NOMO-1 treated with dmso at 0.1 percent for 144 hours (cell line): ENCODE data around the gene ATP6V1D.
"Not testable (repeated sequence)": the region's sequence is repeated elsewhere in the genome, so short reads cannot be mapped to it uniquely, and the experiment has no call there.

ENCODE experiments used
- DNase-seq: peaks from one replicate; lab custom pipeline; 2025; ENCODE audit not compliant: unreplicated experiment; lab: John Stamatoyannopoulos, UW

Gene ATP6V1D

DNA sequence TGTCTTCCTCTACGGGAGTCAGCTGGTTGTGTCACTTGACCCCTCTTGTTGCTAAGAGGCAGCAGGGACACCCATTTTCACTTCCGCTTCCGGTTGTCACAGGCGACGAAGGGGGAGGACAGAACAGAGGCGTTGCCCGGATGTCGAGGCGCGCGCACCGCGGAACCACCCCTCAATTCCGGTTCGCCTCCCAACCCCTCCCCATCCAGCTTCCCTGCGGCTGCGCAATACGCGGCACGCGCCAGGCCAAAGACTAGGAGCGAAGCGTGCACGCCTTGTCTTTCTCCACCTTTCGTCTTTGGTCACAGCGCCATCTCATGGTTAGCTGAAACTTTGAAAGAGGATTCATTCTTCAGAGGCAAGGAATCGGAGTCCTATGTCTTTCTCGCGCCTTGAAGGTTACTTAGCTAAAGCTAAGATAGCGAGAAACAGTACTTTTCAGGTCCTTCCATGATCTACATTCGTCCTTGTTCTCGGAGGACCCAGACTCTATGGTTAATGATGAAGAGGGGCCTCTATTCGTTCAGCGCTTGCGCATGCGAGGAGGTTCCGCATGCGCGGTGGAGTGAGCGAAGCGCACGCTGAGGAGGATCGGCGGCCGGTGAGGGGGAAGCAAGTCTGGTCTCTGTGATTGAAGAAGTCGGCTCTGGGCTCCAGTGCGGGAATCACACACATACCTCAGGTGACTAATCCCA, at the start of gene ATP6V1D, which contains the start of gene EIF2S1:
ATP6V1D (minus strand) TSS at position 30 of the 695 bp plus-strand sequence. CDS start 106 bp downstream, outside the sequence.
EIF2S1 (plus strand) TSS at position 554 of the 695 bp plus-strand sequence. CDS start 4,440 bp downstream, outside the sequence.
- DNase-seq, result peak; percentile 97

DNA sequence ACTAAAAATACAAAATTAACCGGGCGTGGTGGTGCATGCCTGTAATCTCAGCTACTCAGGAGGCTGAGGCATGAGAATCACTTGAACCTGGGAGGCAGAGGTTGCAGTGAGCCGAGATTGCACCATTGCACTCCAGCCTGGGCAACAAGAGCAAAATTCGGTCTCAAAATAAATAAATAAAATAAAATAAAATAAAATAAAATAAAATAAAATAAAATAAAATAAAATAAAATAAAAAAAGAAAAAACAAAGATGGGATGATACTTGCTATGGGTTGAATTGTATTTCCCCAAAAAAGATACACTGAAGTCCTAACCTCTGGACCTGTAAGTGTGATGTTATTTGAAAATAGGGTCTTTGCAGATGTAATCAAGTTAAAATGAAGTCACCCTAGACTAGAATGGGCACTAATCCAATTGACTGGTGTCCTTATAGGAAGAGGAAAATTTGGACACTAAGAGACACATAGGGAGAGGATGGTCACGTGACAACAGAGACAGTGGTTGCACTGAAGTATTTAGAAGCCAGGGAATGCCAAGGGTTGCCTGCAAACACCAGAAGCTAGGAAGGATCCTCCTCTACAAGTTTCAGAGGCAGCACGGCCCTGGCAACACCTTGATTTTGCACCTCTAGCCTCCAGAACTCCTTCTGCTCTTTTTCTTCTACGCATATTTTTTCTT, 48.7 kb upstream of the ATP6V1D start:
- DNase-seq, result not testable (repeated sequence)

DNA sequence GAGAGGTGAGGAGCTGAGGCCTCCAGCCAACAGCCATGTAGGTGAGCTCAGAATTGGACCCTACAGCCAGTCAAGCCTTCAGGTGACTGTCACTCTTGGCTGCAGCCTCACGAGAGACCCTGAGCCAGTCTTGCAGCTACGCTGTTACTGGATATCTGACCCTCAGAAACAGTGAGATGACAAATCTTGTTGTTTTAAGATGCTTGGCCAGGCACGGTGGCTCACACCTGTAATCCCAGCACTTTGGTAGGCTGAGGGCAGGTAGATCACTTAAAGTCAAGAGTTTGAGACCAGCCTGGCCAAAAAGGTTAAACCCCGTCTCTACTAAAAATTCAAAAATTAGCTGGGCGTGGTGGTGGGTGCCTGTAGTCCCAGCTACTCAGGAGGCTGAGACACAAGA, 46.2 kb upstream of the ATP6V1D start:
- DNase-seq, result no peak

DNA sequence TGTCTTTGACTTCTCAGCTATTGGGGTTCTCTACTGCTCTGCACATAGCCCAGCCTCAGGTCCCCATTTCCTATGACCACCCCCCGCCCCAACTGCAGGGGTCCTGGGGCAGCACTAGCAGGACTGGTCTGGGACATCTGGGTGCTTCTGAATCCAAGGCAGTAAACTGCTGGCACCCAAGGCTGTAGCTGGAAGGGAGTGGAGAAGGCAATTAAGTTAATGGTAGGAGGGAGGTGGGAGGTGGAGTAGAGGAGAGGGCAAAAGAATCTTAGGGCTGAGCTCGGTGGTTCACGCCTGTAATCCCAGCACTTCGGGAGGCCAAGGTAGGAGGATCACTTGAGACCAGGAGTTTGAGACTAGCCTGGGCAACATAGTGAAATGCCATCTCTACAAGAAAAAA, 40.8 kb upstream of the ATP6V1D start:
- DNase-seq, result no peak

DNA sequence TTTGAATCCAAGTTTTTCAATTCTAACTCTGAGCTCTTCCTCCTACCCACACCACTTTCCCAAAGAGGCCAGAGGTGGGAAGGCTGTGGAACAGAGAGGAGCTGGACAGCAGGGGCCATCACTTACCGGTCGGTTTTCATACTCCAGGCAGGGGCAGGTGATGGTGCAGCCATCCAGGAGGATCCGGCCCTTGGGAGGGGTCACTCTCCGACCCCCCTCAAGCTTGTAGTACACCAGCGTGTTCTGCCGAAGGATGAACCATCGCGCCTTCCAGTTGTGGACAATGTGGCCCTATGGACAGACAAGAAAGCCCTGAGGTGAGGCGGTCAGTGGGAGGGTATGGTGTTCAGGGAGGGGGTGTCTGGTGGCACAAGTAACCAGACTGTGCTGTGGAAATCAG, 37.9 kb upstream of the ATP6V1D start:
- no peak for DNase-seq

DNA sequence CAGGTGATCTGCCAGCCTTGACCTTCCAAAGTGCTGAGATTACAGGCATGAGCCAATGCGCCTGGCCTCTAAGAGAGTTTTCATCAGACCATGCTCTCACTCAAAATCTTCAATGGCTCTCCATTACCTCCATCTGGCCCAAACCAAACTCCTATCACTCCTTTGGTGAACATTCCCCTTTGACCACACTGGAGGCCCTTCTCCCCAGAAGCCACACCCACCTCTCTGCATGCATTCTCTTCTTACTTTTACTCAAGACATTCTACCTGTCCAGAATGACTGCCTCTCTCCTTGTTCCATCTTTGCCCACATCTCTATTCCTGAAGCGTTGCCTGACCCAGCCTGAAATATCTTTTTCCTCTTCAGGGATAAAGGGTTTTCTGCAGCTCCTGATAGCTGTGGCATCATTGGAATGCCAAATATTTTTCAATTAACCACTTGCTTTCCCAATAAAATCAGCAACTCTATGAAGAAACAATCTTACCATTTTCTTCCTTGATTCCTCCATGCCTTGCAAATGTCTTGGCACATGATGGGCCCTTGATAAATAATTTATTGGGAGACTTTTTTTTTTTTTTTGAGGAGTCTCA, 36.9 kb upstream of the ATP6V1D start:
- no peak for DNase-seq

DNA sequence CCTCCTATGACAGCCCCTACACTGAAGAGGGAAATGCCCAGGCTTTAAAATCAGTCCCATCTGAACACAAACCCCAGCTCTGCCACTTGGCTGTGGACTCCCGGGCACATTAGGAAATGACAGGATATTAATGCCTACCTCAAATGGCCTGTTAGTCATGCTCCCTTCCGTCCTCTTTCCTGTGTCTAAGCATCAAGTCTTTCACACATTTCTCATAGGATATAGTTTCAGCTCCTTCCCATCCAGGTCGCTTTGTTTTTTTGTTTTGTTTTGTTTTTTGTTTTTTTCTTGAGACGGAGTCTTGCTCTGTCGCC, 36.2 kb upstream of the ATP6V1D start:
- no peak for DNase-seq

DNA sequence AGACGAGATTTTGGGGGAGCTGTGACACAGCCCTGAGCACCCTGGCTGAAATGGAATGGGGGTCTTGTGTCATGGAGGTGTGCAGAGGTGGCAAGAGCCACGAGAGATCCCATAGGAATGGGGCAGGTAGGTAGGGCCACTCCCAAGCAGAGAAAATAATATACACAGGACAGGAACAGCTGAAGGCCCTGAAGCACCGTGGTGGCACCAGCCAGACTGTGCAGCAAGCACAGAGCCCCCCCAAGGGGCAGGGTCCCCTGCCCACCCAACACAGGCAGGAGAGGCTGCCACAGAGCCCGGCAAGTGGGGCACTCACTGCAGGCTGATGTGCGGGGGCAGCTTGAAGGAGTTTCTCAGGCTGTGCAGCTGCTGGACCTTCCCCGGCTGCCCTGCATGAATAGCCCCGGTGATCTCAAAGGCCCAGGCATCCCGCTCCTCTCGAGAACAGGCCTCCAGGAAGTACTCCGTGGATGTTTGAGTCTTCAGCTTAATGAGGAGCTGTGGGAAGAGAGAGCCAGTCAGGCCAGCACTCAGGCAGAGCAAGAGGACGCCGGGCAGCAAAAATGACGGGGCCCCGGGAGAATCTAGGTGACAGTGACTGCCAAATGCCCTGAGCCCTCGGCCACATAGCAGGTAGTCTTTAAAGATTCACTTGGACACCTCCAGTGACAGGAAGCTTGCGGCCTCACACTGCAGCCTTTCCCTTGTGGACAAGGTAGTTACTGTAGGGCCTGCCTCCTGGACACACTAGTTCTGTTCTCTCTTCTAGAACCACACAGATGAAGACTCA, 35.7 kb upstream of the ATP6V1D start:
- DNase-seq, result no peak

DNA sequence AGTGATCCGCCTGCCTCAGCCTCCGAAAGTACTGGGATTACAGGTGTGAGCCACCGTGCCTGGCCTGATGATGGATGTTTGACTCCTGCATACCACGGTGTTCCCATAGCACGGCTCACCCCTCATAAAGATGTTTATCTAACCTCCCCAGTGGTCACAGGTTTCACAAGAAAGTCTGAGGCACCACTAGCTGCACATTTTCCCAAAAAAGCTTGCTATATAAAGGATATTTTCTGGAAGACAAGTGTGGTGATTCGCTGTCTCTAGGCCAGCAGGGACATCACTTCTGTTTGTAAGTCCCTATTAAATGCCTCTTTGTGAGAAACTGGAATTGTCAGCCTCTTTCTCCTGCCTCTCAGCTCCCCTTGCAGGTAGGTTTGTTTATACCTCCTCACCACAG, 34.1 kb upstream of the ATP6V1D start:
- DNase-seq, result no peak

DNA sequence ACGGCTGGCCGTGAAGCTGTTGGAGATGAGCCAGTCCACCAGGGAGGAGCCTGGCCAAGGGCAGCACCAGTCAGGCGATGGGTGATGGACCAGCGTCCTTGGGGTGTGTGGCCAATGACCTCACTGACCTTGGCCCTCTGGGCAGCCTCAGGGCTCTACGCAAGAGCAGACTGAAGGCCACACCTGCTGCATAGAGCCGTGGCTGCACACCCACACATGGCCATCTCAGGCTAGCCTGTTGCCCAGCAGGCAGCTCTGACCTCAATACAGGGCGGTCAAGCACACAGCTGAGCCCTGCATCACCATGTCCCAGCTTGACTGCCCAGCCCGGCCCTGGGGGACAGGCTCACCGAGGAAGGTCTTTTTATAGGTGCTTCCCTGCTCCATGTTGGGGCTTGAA, 33.2 kb upstream of the ATP6V1D start:
- no peak for DNase-seq

DNA sequence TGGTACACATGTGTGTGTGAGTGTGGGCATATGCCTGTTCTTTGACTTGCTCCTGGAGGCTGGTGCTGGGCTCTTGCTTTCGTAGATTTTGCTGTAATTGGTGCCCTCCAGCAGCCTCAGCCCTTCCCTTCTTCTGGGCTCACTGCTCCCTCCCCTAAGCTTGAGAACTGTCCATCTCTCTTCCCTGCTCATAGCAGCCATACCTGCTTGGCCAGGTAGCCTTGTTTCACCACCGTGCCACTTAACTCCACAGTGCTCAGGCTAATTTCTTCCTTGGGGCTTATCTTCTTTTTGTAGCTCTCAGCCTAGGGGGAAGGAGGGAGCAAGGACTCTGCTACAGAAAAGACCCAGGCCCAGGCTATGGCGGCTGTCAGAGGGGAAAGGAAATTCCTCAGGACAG, 32.5 kb upstream of the ATP6V1D start:
- DNase-seq, result no peak

DNA sequence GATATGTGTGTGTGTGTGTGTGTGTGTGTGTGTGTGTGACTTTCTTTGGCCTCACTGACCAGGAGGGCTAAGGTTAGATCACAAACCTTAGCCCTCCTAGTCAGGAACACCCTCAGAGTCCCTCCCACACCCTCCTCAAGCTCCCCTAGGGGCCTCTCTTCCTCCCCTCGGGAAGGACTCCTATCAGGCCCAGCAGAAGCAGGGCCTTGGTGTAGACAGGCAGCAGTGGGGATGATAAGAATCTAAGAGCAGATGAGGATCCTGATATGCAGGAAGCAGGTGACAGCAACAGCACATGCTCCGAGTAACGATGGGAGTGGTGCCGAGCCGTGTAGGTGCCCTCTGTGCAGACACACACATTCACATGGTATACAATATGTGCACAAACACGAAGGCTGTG, 31.7 kb upstream of the ATP6V1D start:
- DNase-seq, result no peak

DNA sequence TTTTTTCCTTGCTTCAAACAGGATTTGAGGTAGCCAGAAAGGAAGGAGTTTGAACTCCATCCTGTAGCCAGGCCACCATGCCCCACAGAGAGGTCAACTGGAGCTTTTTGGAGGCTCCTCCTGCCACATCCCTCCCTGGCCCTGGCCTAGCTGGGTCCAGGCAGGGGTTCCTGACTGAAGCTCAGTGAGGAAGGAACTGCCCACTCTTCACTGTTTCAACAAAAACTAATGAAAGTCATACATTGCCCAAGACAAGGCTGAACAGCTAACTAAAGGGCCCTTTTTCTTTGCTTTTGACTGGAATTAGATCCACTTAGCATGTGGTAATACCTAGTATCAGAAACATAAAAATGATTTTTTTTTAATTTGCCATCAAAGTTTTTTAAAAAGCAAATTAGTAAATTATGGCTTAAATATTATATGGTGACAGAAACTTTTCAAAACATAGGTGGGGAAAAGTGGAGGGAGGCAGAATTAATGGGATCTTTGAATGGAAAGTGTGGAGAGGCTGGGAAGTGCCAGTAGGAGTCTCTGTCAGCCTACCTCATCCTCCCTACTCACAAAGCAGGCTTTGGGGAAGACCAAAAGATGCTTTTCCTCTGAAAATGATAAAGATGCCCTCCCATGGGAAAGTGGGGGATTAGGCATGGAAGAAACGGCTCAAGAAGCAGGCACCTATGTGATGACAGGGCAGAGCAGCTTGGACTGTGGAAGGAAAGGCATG, 30.4 kb upstream of the ATP6V1D start:
- DNase-seq, result no peak

DNA sequence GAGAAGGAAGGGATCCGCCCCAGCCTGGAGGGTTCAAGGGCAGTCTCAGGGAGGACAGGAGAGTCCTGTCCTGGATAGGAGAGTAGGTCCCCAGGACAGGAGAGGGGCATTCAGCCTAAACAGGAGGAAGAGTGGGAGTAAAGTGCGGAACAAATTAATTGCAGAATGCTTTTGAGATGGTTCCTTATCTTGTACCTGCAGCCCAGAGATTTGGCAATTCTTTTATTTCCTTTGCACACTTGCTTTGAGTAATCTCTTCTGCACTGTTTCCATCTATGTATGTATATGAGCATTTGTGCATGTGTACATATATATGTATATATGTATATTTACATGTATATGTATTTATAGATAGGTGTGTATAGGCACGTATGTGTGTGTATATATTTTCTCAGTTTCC, 29.7 kb upstream of the ATP6V1D start:
- no peak for DNase-seq

DNA sequence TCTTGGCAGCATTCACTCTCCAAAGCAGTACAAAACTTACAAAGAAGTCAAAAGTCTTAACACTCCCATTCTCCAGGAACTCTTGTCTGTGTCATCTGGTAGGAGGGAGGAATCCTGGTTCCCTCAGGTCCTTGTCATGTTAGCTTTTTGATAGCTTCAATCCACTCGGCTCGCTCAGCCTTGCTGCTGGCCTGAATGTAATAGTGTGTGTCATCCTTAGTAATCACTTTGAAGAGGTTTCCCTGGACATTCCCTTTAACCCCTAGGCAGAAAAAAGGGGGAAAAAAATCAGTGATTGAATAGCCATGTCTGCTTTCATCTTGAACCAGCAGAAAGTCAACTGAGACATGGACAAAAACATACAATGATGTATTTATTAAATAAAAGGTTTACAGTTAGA, 27.6 kb upstream of the ATP6V1D start:
- no peak for DNase-seq

DNA sequence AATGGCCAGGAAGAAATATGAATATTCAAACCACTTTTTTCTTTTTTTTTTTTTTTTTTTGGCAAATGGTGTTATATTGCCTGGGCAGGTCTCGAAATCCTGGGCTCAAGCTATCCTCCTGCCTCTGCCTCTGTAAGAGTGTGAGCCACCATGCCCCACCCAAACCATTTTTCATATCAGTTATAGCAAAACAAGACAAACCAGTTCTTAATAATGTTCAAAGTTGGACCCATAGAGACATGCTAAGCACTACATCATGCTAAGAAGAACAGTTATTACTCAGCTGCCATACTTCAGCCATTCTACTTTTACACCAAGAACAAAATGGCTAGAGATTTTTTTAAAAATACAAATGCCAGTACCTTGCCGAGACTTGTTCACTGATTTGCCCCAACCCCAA, 26.0 kb upstream of the ATP6V1D start:
- no peak for DNase-seq

DNA sequence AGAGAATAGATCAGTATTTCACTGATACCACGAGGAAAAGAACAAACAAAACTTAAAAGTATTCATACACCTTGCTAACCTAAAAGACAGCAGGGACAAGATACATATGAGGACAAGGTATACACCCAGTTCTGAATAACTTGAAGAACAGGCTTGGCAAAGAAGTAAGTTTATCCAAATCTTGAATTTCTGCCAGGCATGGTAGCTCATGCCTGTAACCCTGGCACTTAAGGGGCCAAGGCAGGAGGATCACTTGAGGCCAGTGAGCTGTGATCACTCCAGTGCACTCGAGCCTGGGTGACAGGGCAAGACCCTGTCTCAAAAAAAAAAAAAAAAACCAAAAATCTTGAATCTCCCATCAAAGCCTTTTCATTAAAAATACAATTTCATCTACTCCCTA, 25.5 kb upstream of the ATP6V1D start:
- no peak for DNase-seq

DNA sequence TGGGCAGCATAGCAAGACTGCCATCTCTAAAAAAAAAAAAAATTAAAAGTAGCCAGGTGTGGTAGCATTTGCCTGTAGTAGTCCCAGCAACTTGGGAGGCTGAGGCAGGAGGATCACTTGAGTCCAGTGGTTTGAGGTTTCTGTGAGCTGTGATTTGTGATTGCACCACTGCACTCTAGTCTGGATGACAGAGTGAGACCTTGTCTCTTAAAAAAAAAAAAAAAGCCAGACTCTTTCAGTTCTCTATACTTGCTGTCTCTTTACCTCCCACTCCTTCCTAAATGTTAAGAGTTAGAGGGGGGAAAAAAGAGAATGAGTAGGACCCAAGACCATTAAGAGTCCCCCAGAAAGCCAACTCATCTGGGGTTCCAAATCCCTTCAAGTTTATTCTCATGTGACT, 18.3 kb upstream of the ATP6V1D start:
- no peak for DNase-seq

DNA sequence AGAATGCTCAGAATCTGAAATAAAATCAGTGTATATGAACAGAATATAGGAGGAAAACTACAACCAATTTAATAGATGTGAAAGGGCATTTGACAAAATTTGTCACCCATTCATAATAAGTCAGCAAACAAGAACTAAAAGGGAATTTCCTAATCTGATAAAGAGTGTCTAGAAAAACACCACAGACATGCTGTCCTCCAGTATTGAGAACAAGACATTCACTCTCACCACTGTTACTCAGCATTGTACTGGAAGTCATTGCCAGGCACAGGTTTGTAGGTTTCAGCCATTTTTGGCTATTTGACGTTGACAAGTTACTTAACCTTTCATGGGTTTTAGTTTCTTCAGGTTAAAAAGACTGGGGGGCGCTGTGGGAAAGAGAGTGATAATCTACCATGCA, 13.7 kb upstream of the ATP6V1D start:
- no peak for DNase-seq

DNA sequence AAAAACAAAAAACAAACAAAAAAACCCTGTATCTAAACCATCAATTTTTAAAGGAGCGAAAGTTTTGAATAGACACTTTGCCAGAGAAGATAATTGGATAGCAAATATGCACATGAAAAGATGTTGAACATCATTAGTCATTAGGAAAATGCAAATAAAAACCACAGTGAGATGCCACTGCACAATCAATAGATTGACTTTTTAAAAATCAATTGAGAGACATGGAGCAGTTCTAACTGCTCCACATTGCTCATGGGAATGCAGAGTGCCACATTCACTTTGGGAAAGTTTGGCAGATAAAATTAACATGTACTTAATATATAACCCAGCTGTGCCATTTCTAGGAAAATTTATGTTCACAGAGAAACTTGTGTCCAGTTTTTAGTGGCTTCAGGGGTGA, 13.2 kb upstream of the ATP6V1D start:
- DNase-seq, result no peak
